ENCODE results near the gene DDX18. TPM values are rescaled to one million over a fixed set of nuclear protein-coding genes. Genes with fewer than 3 reads are reported as not detected.
"Not testable (repeated sequence)": the region's sequence is repeated elsewhere in the genome, so short reads cannot be mapped to it uniquely, and the experiment has no call there.

DDX18 gene
- total RNA-seq (2014; rRNA removed; shearing (Covaris generic)), result 63.8 and 76.3 TPM in 2 replicates

DNA sequence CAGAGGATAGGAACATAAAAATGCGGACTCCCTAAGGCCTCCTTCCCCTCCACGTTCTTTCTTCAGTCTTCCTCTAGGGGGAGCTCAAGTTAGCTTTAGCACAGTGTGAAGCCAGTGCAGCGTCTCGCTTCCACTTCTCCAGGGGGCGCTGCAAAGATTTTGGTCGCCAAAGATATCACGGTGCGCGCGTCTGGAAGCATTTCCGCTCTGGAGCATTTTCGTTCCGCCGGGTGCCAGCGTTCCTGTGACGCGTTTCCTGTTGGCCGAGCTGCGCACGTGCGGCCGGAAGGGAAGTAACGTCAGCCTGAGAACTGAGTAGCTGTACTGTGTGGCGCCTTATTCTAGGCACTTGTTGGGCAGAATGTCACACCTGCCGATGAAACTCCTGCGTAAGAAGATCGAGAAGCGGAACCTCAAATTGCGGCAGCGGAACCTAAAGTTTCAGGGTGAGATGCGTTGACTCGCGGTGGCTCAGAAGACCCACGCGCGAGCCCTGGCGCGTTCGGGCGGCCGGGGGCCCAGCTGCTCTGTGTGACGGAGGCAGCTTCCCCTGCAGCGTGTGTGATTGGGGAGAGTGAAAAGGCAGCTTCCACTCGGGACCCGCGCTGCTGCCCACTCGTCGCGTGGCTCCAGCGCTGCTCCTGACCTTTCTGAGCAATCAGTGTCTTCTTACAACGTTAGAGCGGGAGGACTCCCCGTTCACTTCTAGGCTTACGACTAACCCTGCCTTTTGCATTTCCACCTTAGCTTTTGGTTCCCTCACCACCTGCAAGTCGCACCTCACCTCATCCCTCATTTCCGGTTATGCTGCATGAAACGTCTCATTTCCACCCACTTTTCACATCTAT is at the start of gene DDX18:
Gene DDX18, plus strand, starts transcription at position 275 of the 848 bp plus-strand sequence. Its CDS starts 87 bp downstream, at position 362.
- H3K4me1 ChIP-seq (replicated peaks), result peaks cover 7% of the 10 kb centered on the region; the same call in 1 of the 2 replicates
- H3K4me3 ChIP-seq, result peak within 1 kb of the TSS; percentile 62
- H3K9me3 ChIP-seq (replicated peaks), result no peaks in the 10 kb centered on the region
- peak within 1 kb of the TSS; percentile 62 for H3K27ac ChIP-seq
- peaks cover 39% of the 10 kb centered on the region for H3K36me3 ChIP-seq
- H3K27me3 ChIP-seq (replicated peaks), result no peaks in the 10 kb centered on the region
- peak; percentile 92 to 96 for DNase-seq (ENCODE audit: low read depth in 1 of 2, low spot score in 2 of 2)

DNA sequence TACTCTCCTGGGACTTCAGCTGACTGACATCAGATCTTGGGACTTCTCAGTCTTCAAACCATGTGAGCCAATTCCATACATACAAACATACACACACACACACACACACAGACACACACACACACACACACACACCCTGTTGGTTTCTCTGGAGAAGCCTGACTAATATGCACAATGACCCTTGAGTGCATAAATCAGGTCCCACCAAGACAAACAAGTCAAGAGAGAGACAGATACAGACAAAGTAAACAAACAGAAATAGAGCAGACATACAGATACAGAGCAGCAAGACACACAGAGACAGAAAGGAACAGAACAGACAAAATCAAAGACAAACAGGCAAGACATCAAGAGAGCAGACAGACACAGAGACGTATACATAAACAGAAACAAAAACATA is 43.8 kb upstream of the DDX18 start:
- Histone ChIP-seq H3K9me3 (replicated peaks) (no peaks in the 10 kb centered on the region), H3K27ac (no peak overlapping the region), H3K4me1 (replicated peaks) (no peaks in the 10 kb centered on the region), H3K36me3 (no peaks in the 10 kb centered on the region), H3K4me3 (no peak overlapping the region), H3K27me3 (replicated peaks) (no peaks in the 10 kb centered on the region)
- DNase-seq (ENCODE audit: low read depth in 1 of 2, low spot score in 2 of 2), result no peak

DNA sequence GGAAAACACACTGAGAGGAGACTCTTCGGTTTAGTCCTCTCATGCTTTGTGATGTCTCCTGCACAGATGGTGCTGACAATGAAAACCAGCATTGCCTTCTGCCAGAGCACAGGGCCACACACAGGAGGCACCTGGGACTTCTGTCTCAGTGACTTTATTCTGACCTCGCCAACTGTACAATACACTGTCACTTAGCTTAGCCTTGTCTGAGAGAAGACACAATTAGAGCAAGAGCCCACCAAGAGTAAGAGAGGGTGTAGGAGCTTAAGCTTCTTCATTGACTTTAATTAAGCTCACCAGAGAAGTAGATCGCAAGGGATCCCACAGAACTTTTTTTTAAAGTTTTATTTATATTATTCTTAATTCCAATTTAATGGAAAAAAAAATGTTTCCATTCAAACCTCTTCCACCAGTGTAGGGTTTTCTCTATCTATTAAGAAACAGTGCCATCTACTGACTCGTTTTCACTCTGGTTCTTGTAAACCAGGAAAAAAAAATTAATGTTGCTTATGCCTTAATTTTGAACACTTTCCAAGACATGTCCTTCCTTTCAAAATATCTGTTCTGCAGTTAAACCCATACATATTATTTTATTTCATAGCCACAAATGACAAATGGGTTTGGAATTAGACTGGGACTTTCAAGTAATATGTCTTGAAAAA is 42.4 kb upstream of the DDX18 start:
- Histone ChIP-seq H3K27me3 (replicated peaks) (no peaks in the 10 kb centered on the region), H3K4me3 (no peak overlapping the region), H3K27ac (no peak overlapping the region), H3K36me3 (no peaks in the 10 kb centered on the region), H3K4me1 (replicated peaks) (no peaks in the 10 kb centered on the region), H3K9me3 (replicated peaks) (no peaks in the 10 kb centered on the region)
- DNase-seq (ENCODE audit: low read depth in 1 of 2, low spot score in 2 of 2), result no peak

DNA sequence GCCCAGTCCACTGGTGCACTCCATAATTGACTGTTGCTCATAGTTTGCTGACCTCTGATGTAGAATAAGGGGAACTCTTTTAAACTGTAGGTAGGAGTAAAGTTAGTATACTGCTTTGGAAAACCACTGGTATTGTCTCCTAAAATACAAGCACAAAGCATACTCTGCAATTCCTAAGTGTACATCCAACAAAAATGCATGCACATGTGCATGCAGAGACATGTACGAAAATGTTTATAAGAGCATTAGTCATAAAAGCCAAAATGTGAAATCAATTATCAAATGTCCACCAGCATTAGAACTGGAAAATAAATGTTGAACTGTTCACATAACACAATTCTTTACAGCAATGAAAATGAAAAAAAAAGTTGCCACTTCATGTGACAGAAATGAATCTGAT is 39.8 kb upstream of the DDX18 start:
- Histone ChIP-seq H3K27me3 (replicated peaks) (no peaks in the 10 kb centered on the region), H3K4me3 (no peak overlapping the region), H3K4me1 (replicated peaks) (no peaks in the 10 kb centered on the region), H3K27ac (no peak overlapping the region), H3K36me3 (no peaks in the 10 kb centered on the region), H3K9me3 (replicated peaks) (no peaks in the 10 kb centered on the region)
- DNase-seq (ENCODE audit: low read depth in 1 of 2, low spot score in 2 of 2), result no peak

DNA sequence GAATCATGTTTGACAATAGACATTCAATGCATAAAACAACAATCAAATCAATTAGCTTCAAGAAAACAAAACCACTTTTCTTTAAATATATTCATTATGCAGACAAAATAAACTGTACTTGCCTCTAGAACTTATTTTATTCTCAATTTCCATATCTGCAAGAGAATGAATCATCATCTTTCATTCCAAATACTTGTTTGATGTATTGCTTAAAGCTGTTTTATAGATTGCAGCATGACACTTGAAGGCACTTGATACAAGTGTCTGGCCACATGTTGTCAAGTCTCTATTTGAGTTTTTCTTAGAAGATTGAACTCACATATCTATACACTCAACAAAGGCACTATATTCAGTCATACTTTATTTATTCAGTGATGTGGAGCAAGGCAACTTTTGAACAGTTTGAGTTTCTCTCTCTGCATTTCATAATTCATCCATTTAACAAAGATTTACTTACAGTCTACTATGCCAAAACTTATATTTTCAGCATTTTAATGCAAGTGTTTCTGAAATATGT is 38.7 kb upstream of the DDX18 start:
- DNase-seq (ENCODE audit: low read depth in 1 of 2, low spot score in 2 of 2), result no peak
- Histone ChIP-seq H3K4me3 (no peak overlapping the region), H3K4me1 (replicated peaks) (no peaks in the 10 kb centered on the region), H3K27me3 (replicated peaks) (no peaks in the 10 kb centered on the region), H3K36me3 (no peaks in the 10 kb centered on the region), H3K27ac (no peak overlapping the region), H3K9me3 (replicated peaks) (no peaks in the 10 kb centered on the region)

DNA sequence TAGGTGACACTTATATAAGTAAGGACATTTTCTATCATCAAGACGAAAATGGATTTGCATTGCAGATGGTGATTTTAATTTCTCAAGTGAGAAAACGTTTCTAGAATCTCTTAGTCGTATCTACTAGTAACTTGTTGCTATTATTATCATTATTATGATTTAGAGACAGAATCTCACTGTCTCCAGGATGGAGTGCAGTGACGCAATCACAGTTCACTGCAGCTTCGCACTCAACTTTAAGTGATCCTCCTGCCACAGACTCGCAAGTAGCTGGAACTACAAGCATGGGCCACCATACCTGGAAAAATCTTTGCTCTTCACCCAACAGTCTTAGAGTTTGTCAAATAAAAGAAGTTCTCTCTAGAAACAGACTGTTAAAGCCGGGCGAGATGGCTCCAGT is 37.6 kb upstream of the DDX18 start:
- H3K27ac ChIP-seq, result no peak overlapping the region
- no peaks in the 10 kb centered on the region for H3K36me3 ChIP-seq
- no peaks in the 10 kb centered on the region for H3K4me1 ChIP-seq (replicated peaks)
- DNase-seq (ENCODE audit: low read depth in 1 of 2, low spot score in 2 of 2), result no peak
- H3K9me3 ChIP-seq (replicated peaks), result no peaks in the 10 kb centered on the region
- H3K4me3 ChIP-seq, result no peak overlapping the region
- no peaks in the 10 kb centered on the region for H3K27me3 ChIP-seq (replicated peaks)

DNA sequence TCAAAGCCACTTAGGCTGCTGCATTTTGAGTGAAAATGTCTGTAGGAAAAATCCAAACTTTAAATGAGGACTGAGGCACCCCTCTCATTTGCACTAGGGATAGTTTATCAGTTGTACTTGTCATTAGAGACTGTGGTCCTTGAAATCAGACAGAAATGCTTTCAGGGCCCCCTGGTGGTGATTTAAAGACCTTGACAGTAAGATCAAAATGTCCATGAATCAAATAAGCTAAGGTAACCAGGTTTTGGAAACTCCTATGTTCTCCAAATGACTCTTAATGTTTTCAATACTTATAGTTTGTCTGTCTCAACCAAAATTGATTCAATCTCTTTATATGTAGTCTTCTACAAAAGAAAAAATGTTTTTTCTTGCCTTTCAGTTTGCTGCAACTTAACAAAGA is 28.8 kb upstream of the DDX18 start:
- Histone ChIP-seq H3K27ac (no peak overlapping the region), H3K9me3 (replicated peaks) (no peaks in the 10 kb centered on the region), H3K4me1 (replicated peaks) (no peaks in the 10 kb centered on the region), H3K36me3 (no peaks in the 10 kb centered on the region), H3K27me3 (replicated peaks) (no peaks in the 10 kb centered on the region), H3K4me3 (no peak overlapping the region)
- DNase-seq (ENCODE audit: low read depth in 1 of 2, low spot score in 2 of 2), result no peak

DNA sequence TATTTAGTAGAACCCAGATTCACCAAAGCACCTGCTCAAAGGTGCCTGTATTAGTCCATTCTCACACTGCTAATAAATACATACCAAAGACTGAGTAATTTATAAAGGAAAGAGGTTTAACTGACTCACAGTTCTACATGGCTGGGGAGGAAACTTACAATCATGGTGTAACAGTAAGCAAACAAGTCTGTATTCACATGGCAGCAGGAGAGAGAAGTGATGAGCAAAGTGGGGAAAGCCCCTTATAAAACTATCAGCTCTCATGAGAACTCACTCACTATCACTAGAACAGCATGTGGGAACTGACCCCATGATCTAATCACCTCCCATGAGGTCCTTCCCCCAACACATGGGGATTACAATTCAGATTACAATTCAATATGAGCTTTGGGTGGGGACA is 28.0 kb upstream of the DDX18 start:
- Histone ChIP-seq H3K4me1 (replicated peaks) (no peaks in the 10 kb centered on the region), H3K36me3 (no peaks in the 10 kb centered on the region), H3K27me3 (replicated peaks) (no peaks in the 10 kb centered on the region), H3K27ac (no peak overlapping the region), H3K4me3 (no peak overlapping the region), H3K9me3 (replicated peaks) (no peaks in the 10 kb centered on the region)
- no peak for DNase-seq (ENCODE audit: low read depth in 1 of 2, low spot score in 2 of 2)

DNA sequence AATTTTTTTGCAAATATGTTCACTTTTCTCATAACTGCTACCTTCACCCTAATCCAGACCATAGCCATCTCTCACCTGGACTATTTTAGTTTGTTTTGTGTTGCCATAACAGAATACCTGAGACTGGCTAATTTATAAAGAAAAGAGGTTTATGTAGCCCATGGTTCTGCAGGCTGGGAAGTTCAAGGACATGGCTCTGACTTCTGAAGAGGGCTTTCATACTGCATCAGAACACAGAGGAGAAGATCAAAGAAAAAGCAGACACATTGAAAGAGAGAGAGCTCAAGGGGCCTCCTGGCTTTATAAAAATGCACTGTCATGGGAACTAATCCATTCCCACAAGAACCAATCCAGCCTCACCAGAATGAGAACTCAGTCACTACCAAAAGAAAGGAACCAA is 25.0 kb upstream of the DDX18 start:
- no peak for DNase-seq (ENCODE audit: low read depth in 1 of 2, low spot score in 2 of 2)
- H3K4me3 ChIP-seq, result no peak overlapping the region
- no peak overlapping the region for H3K27ac ChIP-seq
- no peaks in the 10 kb centered on the region for H3K9me3 ChIP-seq (replicated peaks)
- H3K4me1 ChIP-seq (replicated peaks), result no peaks in the 10 kb centered on the region
- H3K27me3 ChIP-seq (replicated peaks), result no peaks in the 10 kb centered on the region
- no peaks in the 10 kb centered on the region for H3K36me3 ChIP-seq

DNA sequence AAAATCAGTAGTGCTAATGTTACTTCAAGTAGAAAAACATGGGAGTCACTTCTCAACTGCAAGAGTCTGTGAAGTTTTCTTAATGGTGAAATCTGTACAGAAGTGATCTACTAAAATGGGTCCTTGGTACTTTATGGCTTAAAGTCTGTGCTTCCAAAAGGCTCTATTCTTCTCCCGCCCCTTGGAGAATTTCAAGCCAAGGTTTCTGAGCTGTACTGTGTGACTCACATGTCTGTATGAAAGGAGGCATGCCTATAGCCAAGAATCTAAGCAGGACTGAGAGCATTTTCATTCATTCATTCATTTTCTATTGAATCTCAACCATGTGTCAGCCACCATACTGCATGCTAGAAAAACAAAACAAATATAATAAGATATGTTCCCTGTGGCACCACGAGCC is 19.8 kb upstream of the DDX18 start:
- no peak overlapping the region for H3K4me3 ChIP-seq
- H3K4me1 ChIP-seq (replicated peaks), result no peaks in the 10 kb centered on the region
- no peaks in the 10 kb centered on the region for H3K9me3 ChIP-seq (replicated peaks)
- DNase-seq (ENCODE audit: low read depth in 1 of 2, low spot score in 2 of 2), result no peak
- H3K27ac ChIP-seq, result no peak overlapping the region
- H3K36me3 ChIP-seq, result no peaks in the 10 kb centered on the region
- no peaks in the 10 kb centered on the region for H3K27me3 ChIP-seq (replicated peaks)

DNA sequence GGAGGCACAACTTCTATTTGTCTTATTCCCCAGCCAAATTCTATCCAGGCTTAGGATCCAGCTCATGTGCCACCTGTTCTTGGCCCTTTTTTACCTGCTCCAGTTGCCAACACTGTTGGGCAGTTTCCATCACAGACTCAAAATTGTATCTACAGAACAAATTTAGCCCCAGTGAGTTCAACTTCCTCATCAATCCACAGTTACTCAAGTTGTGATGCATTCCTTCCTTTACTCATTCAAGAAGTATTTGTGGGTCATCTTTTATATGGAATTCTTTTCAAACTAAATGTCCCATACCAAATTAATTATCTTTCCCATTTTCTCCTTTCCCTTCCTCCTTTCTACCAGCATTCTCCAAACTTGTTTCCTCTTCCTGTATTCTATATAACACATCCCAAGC is 12.7 kb upstream of the DDX18 start:
- H3K4me1 ChIP-seq (replicated peaks), result no peaks in the 10 kb centered on the region
- H3K27ac ChIP-seq, result no peak overlapping the region
- no peak for DNase-seq (ENCODE audit: low read depth in 1 of 2, low spot score in 2 of 2)
- no peaks in the 10 kb centered on the region; the same call in 1 of the 2 replicates for H3K27me3 ChIP-seq (replicated peaks)
- no peaks in the 10 kb centered on the region for H3K36me3 ChIP-seq
- no peak overlapping the region for H3K4me3 ChIP-seq
- no peaks in the 10 kb centered on the region for H3K9me3 ChIP-seq (replicated peaks)

DNA sequence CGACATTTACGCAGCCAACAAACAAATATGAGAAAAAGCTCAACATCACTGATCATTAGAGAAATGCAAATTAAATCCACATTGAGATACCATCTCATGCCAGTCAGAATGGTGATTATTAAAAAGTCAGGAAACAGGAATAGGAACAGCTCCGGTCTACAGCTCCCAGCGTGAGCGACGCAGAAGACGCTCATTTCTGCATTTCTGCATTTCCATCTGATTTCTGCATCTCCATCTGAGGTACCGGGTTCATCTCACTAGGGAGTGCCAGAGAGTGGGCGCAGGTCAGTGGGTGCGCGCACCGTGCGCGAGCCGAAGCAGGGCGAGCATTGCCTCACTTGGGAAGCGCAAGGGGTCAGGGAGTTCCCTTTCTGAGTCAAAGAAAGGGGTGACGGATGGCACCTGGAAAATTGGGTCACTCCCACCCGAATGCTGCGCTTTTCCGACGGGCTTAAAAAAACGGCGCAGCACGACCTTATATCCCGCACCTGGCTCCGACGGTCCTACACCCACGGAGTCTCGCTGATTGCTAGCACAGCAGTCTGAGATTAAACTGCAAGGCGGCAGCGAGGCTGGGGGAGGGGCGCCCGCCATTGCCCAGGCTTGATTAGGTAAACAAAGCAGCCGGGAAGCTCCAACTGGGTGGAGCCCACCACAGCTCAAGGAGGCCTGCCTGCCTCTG is 10.7 kb upstream of the DDX18 start:
- H3K4me3 ChIP-seq, result 0 out of 2 replicates have a peak overlapping the region, but pooled peaks have one; percentile 8
- not testable (repeated sequence) for H3K9me3 ChIP-seq (replicated peaks); H3K36me3 ChIP-seq; DNase-seq (ENCODE audit: low read depth in 1 of 2, low spot score in 2 of 2); H3K27me3 ChIP-seq (replicated peaks); H3K27ac ChIP-seq; H3K4me1 ChIP-seq (replicated peaks)

DNA sequence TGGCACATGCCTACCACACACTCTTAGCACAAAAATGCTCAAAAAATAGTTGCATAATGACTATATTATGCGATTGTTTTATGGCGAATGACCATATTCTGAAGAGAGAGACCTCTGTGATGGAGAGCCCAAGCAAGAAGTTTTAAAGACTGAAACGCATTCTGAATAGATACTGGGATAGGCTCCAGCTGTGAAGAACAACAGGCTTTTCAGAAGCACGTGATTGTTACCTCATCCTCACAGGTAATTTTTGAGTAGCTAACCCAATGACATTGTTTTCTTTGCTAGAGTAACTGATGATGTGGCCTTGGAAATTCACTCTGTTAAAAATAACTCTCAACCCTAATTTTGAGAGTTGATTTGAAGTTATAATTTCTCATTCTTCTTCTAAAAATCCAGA is 2.0 kb upstream of the DDX18 start:
- Histone ChIP-seq H3K4me1 (replicated peaks) (peaks cover 7% of the 10 kb centered on the region; the same call in 1 of the 2 replicates), H3K9me3 (replicated peaks) (no peaks in the 10 kb centered on the region), H3K27ac (no peak overlapping the region), H3K36me3 (peaks cover 17% of the 10 kb centered on the region), H3K27me3 (replicated peaks) (no peaks in the 10 kb centered on the region), H3K4me3 (no peak overlapping the region)
- DNase-seq (ENCODE audit: low read depth in 1 of 2, low spot score in 2 of 2), result no peak

DNA sequence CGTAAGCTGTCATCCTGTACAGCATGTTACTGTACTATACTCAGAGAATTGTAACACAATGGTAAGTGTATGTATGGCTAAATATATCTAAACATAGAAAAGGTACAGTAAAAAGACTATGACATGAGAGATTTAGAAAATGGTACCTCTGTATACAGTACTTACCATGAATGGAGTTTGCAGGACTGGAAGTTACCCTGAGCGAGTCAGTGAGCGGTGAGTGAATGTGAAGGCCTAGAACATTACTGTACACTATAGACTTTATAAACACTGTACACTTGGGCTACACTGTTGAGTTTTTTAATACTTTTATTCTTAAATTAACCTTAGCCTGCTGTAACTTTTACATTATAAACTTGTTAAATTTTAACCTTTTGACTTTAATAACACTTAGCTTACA is 1.5 kb downstream of the DDX18 start:
- no peak overlapping the region for H3K27ac ChIP-seq
- no peak for DNase-seq (ENCODE audit: low read depth in 1 of 2, low spot score in 2 of 2)

More for the DNA sequence above, 1.5 kb downstream of the DDX18 start:
- peak overlapping the region; percentile 62 for H3K4me3 ChIP-seq
- H3K4me1 ChIP-seq (replicated peaks), result peaks cover 7% of the 10 kb centered on the region; the same call in 1 of the 2 replicates
- H3K27me3 ChIP-seq (replicated peaks), result no peaks in the 10 kb centered on the region
- no peaks in the 10 kb centered on the region for H3K9me3 ChIP-seq (replicated peaks)
- H3K36me3 ChIP-seq, result peaks cover 50% of the 10 kb centered on the region

All from SJSA1 (cell line).